GM04503 (cell line): ENCODE data around the gene ADAMTS13.
"Not testable (repeated sequence)": the region's sequence is repeated elsewhere in the genome, so short reads cannot be mapped to it uniquely, and the experiment has no call there.

Experiments
- DNase-seq: peaks from one replicate; pipeline ENCODE4 v3.0.0-alpha.2; 2012; ENCODE audit warnings: low read depth

ADAMTS13 gene

GRCh38 chr9:133425049-133425632 is 3.0 kb downstream of the ADAMTS13 start:
- no peak for DNase-seq

- no peak for DNase-seq
Measured at GRCh38 chr9:133426011-133426410, 3.8 kb downstream of the ADAMTS13 start.

GRCh38 chr9:133427658-133428348 is 5.6 kb downstream of the ADAMTS13 start:
- no peak for DNase-seq

GRCh38 chr9:133428617-133429101 is 6.5 kb downstream of the ADAMTS13 start:
- no peak for DNase-seq

- DNase-seq = no peak
Measured at GRCh38 chr9:133429214-133429613, 7.0 kb downstream of the ADAMTS13 start.

GRCh38 chr9:133429641-133430161 is 7.5 kb downstream of the ADAMTS13 start:
- no peak for DNase-seq

GRCh38 chr9:133430244-133430643 is 8.1 kb downstream of the ADAMTS13 start:
- DNase-seq = no peak

- no peak for DNase-seq
Measured at GRCh38 chr9:133433351-133433843, 11.2 kb downstream of the ADAMTS13 start.

- DNase-seq = no peak
Measured at GRCh38 chr9:133436681-133437080, 14.5 kb downstream of the ADAMTS13 start.

- no peak for DNase-seq
Measured at GRCh38 chr9:133437753-133438531, 15.8 kb downstream of the ADAMTS13 start.

- DNase-seq = no peak
Measured at GRCh38 chr9:133439337-133439736, 17.2 kb downstream of the ADAMTS13 start.

GRCh38 chr9:133440874-133441273 is 18.7 kb downstream of the ADAMTS13 start:
- DNase-seq = no peak

GRCh38 chr9:133441571-133441970 is 19.4 kb downstream of the ADAMTS13 start:
- DNase-seq = no peak

- DNase-seq = no peak
Measured at GRCh38 chr9:133443248-133443647, 21.1 kb downstream of the ADAMTS13 start.

- no peak for DNase-seq
Measured at GRCh38 chr9:133443982-133444381, 21.8 kb downstream of the ADAMTS13 start.

- no peak for DNase-seq
Measured at GRCh38 chr9:133445293-133445969, 23.3 kb downstream of the ADAMTS13 start.

- no peak for DNase-seq
Measured at GRCh38 chr9:133448487-133448972, 26.4 kb downstream of the ADAMTS13 start.

GRCh38 chr9:133449760-133450159 is 27.6 kb downstream of the ADAMTS13 start:
- no peak for DNase-seq

GRCh38 chr9:133451865-133452264 is 29.7 kb downstream of the ADAMTS13 start:
- not testable (repeated sequence) for DNase-seq

- no peak for DNase-seq
Measured at GRCh38 chr9:133452562-133452961, 30.4 kb downstream of the ADAMTS13 start.

- DNase-seq = no peak
Measured at GRCh38 chr9:133453651-133454050, 31.5 kb downstream of the ADAMTS13 start.

- DNase-seq = no peak
Measured at GRCh38 chr9:133454325-133454724, 32.2 kb downstream of the ADAMTS13 start.
